ENCODE data around the gene PEG3.

PEG3 gene

DNA sequence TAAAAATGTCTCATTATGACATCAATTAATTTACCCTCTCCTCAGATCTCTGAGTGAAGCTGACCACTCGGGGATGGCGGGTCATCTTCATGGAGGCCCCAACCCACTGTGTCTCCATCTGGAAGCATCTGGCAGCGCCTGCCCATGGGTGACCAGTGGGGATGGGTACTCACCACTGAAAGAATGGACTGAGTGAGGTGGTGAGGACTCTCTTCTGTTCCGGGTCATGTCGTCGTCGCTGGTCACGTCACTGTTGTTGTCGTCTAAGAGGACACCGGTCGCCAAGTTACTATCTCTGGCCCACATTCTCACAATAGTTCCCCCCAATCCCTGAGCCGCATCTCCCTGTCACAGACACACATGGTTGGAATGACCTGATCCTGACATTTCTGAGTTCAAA lies 17.1 kb downstream of the PEG3 start:
- TF ChIP-seq CTCF (IDR thresholded peaks at IDR 0.05; ENCODE audit: low read length, missing control alignments): no peak
- H3K4me3 ChIP-seq (replicated peaks; ENCODE audit: low read depth, low read length): no peak overlapping the region
- no peak for DNase-seq (ENCODE audit: low read depth)

DNA sequence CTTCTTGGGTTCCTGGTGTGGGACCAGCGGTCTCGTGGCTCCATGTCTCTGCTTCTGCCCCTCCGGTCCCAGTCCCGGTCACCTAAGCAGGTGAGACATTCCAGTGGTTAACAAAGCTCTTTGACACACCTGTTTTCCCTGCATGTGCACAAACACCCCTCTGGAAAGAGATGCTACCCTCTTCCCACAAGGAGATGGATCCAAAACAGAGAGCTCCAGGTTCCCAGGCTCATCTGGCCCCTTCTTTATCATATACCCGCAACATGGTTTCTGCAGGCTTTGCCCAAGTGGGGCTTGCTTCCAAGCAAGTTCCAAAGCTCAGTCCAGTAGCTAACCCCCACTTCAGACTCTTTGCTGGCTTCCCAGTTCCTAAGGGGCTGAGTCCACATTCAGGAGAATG lies 17.8 kb downstream of the PEG3 start:
- no peak overlapping the region for H3K4me3 ChIP-seq (replicated peaks; ENCODE audit: low read depth, low read length)
- no peak for DNase-seq (ENCODE audit: low read depth)
- no peak for TF ChIP-seq CTCF (IDR thresholded peaks at IDR 0.05; ENCODE audit: low read length, missing control alignments)

- no peak for TF ChIP-seq CTCF (IDR thresholded peaks at IDR 0.05; ENCODE audit: low read length, missing control alignments)
- H3K4me3 ChIP-seq (replicated peaks; ENCODE audit: low read depth, low read length): no peak overlapping the region
- no peak for DNase-seq (ENCODE audit: low read depth)
Observed at GRCh38 chr19:56821675-56822074, 18.9 kb downstream of the PEG3 start.

DNA sequence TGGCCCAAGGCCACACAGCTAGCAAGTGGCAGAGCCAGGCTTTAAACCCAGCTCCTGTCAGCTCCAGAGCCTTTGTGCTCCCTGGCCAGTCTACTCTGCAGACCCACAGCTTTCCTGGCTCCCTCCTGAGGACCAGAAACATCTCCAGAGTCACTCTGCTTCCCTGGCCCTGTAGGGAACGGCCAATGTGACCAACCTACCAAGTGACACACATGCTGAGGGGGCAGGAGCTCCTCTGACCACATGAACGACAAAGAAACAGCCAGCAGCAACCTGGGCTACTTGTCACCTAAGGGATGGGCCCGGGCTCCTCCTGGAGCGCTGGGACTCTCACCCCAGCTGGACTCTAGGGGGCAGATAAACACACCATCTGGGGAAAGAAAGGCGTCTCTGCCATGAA lies 19.3 kb downstream of the PEG3 start:
- no peak overlapping the region for H3K4me3 ChIP-seq (replicated peaks; ENCODE audit: low read depth, low read length)
- TF ChIP-seq CTCF (IDR thresholded peaks at IDR 0.05; ENCODE audit: low read length, missing control alignments): no peak
- no peak for DNase-seq (ENCODE audit: low read depth)

- H3K4me3 ChIP-seq (replicated peaks; ENCODE audit: low read depth, low read length): no peak overlapping the region
- no peak for DNase-seq (ENCODE audit: low read depth)
- no peak for TF ChIP-seq CTCF (IDR thresholded peaks at IDR 0.05; ENCODE audit: low read length, missing control alignments)
Observed at GRCh38 chr19:56819166-56819565, 21.4 kb downstream of the PEG3 start.

DNA sequence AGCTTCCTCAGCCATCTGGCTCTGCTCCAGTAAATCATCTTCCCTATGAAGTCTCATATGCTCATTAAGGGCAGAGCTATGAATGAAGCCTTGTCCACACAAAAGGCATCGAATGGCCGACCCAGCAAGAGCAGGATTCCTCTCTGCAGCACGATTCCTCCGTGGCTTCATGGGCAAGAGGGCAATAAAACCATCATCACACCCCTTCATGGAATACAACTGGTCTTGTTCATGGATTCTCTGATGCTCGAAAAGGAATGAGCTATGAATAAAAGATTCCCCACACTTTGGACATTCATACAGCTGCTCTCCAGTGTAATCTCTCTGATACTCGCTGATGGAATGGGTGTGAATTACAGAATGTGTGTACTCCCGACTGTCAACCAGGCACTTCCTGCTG lies 25.9 kb downstream of the PEG3 start:
- DNase-seq (ENCODE audit: low read depth): no peak
- TF ChIP-seq CTCF (IDR thresholded peaks at IDR 0.05; ENCODE audit: low read length, missing control alignments): no peak
- H3K4me3 ChIP-seq (replicated peaks; ENCODE audit: low read depth, low read length): no peak overlapping the region

- no peak overlapping the region for H3K4me3 ChIP-seq (replicated peaks; ENCODE audit: low read depth, low read length)
- TF ChIP-seq CTCF (IDR thresholded peaks at IDR 0.05; ENCODE audit: low read length, missing control alignments): no peak
Observed at GRCh38 chr19:56813531-56813930, 27.0 kb downstream of the PEG3 start.

More at GRCh38 chr19:56813531-56813930, 27.0 kb downstream of the PEG3 start:
- no peak for DNase-seq (ENCODE audit: low read depth)
